ENCODE data around the gene CHL1.

CHL1 gene

GRCh38 chr3:229183-229661 is 32.7 kb downstream of the CHL1 start:
- Histone ChIP-seq H3K36me3 (ENCODE audit: insufficient read depth, low read depth, low read length) (no peaks in the 10 kb centered on the region), H3K9ac (ENCODE audit: low read depth, low read length) (no peak overlapping the region), H3K4me1 (ENCODE audit: insufficient read depth, low read length) (peaks cover 12% of the 10 kb centered on the region), H3K4me3 (ENCODE audit: low read length) (no peak overlapping the region), H3K27ac (ENCODE audit: low read length) (no peak overlapping the region), H3K27me3 (ENCODE audit: insufficient read depth, low read length) (no peaks in the 10 kb centered on the region), H3K9me3 (ENCODE audit: insufficient read depth, low read depth, low read length) (0 out of 2 replicates have a peak, but pooled peaks cover under 1% of the 10 kb centered on the region)

GRCh38 chr3:236881-237280 is 40.3 kb downstream of the CHL1 start:
- no peaks in the 10 kb centered on the region for H3K36me3 ChIP-seq (ENCODE audit: insufficient read depth, low read depth, low read length)
- no peaks in the 10 kb centered on the region for H3K27me3 ChIP-seq (ENCODE audit: insufficient read depth, low read length)
- H3K9me3 ChIP-seq (ENCODE audit: insufficient read depth, low read depth, low read length): no peaks in the 10 kb centered on the region
- no peak overlapping the region for H3K27ac ChIP-seq (ENCODE audit: low read length)
- no peak overlapping the region for H3K4me3 ChIP-seq (ENCODE audit: low read length)
- H3K9ac ChIP-seq (ENCODE audit: low read depth, low read length): no peak overlapping the region
- H3K4me1 ChIP-seq (ENCODE audit: insufficient read depth, low read length): no peaks in the 10 kb centered on the region

- H3K27me3 ChIP-seq (ENCODE audit: insufficient read depth, low read length): no peaks in the 10 kb centered on the region
- no peaks in the 10 kb centered on the region for H3K4me1 ChIP-seq (ENCODE audit: insufficient read depth, low read length)
- H3K9me3 ChIP-seq (ENCODE audit: insufficient read depth, low read depth, low read length): no peaks in the 10 kb centered on the region
- no peak overlapping the region for H3K9ac ChIP-seq (ENCODE audit: low read depth, low read length)
- no peak overlapping the region for H3K27ac ChIP-seq (ENCODE audit: low read length)
- H3K4me3 ChIP-seq (ENCODE audit: low read length): no peak overlapping the region
- no peaks in the 10 kb centered on the region for H3K36me3 ChIP-seq (ENCODE audit: insufficient read depth, low read depth, low read length)
These were observed 46.2 kb downstream of the CHL1 start for GRCh38 chr3:242602-243355.

- H3K9me3 ChIP-seq (ENCODE audit: insufficient read depth, low read depth, low read length): no peaks in the 10 kb centered on the region
- H3K36me3 ChIP-seq (ENCODE audit: insufficient read depth, low read depth, low read length): no peaks in the 10 kb centered on the region
- H3K9ac ChIP-seq (ENCODE audit: low read depth, low read length): no peak overlapping the region
- no peaks in the 10 kb centered on the region for H3K27me3 ChIP-seq (ENCODE audit: insufficient read depth, low read length)
- H3K4me1 ChIP-seq (ENCODE audit: insufficient read depth, low read length): no peaks in the 10 kb centered on the region
- no peak overlapping the region for H3K27ac ChIP-seq (ENCODE audit: low read length)
- H3K4me3 ChIP-seq (ENCODE audit: low read length): no peak overlapping the region
These were observed 46.8 kb downstream of the CHL1 start for GRCh38 chr3:243356-243725.

GRCh38 chr3:244041-244440 is 47.5 kb downstream of the CHL1 start:
- no peak overlapping the region for H3K27ac ChIP-seq (ENCODE audit: low read length)
- H3K9me3 ChIP-seq (ENCODE audit: insufficient read depth, low read depth, low read length): no peaks in the 10 kb centered on the region
- H3K36me3 ChIP-seq (ENCODE audit: insufficient read depth, low read depth, low read length): no peaks in the 10 kb centered on the region
- no peak overlapping the region for H3K4me3 ChIP-seq (ENCODE audit: low read length)
- no peak overlapping the region for H3K9ac ChIP-seq (ENCODE audit: low read depth, low read length)
- H3K27me3 ChIP-seq (ENCODE audit: insufficient read depth, low read length): no peaks in the 10 kb centered on the region
- 0 out of 2 replicates have a peak, but pooled peaks cover under 1% of the 10 kb centered on the region for H3K4me1 ChIP-seq (ENCODE audit: insufficient read depth, low read length)

GRCh38 chr3:247916-248315 is 51.4 kb downstream of the CHL1 start:
- no peak overlapping the region for H3K27ac ChIP-seq (ENCODE audit: low read length)

GRCh38 chr3:248864-249520 is 52.4 kb downstream of the CHL1 start:
- H3K9me3 ChIP-seq (ENCODE audit: insufficient read depth, low read depth, low read length): no peaks in the 10 kb centered on the region
- H3K27ac ChIP-seq (ENCODE audit: low read length): no peak overlapping the region
- no peaks in the 10 kb centered on the region for H3K27me3 ChIP-seq (ENCODE audit: insufficient read depth, low read length)
- no peaks in the 10 kb centered on the region for H3K36me3 ChIP-seq (ENCODE audit: insufficient read depth, low read depth, low read length)
- peaks cover 6% of the 10 kb centered on the region; the same call in 1 of the 2 replicates for H3K4me1 ChIP-seq (ENCODE audit: insufficient read depth, low read length)
- H3K9ac ChIP-seq (ENCODE audit: low read depth, low read length): no peak overlapping the region
- no peak overlapping the region for H3K4me3 ChIP-seq (ENCODE audit: low read length)

More at GRCh38 chr3:247916-248315, 51.4 kb downstream of the CHL1 start:
- H3K36me3 ChIP-seq (ENCODE audit: insufficient read depth, low read depth, low read length): no peaks in the 10 kb centered on the region
- H3K4me1 ChIP-seq (ENCODE audit: insufficient read depth, low read length): peaks cover 6% of the 10 kb centered on the region; the same call in 1 of the 2 replicates
- H3K4me3 ChIP-seq (ENCODE audit: low read length): no peak overlapping the region
- no peaks in the 10 kb centered on the region for H3K9me3 ChIP-seq (ENCODE audit: insufficient read depth, low read depth, low read length)
- H3K9ac ChIP-seq (ENCODE audit: low read depth, low read length): no peak overlapping the region
- no peaks in the 10 kb centered on the region for H3K27me3 ChIP-seq (ENCODE audit: insufficient read depth, low read length)

- Histone ChIP-seq H3K9ac (ENCODE audit: low read depth, low read length) (no peak overlapping the region), H3K4me1 (ENCODE audit: insufficient read depth, low read length) (peaks cover 6% of the 10 kb centered on the region; the same call in 1 of the 2 replicates), H3K9me3 (ENCODE audit: insufficient read depth, low read depth, low read length) (no peaks in the 10 kb centered on the region), H3K36me3 (ENCODE audit: insufficient read depth, low read depth, low read length) (no peaks in the 10 kb centered on the region), H3K4me3 (ENCODE audit: low read length) (no peak overlapping the region), H3K27ac (ENCODE audit: low read length) (no peak overlapping the region), H3K27me3 (ENCODE audit: insufficient read depth, low read length) (no peaks in the 10 kb centered on the region)
These were observed 53.2 kb downstream of the CHL1 start for GRCh38 chr3:249587-250262.

GRCh38 chr3:256501-256900 is 59.9 kb downstream of the CHL1 start:
- Histone ChIP-seq H3K36me3 (ENCODE audit: insufficient read depth, low read depth, low read length) (no peaks in the 10 kb centered on the region), H3K27me3 (ENCODE audit: insufficient read depth, low read length) (no peaks in the 10 kb centered on the region), H3K9me3 (ENCODE audit: insufficient read depth, low read depth, low read length) (no peaks in the 10 kb centered on the region), H3K4me3 (ENCODE audit: low read length) (no peak overlapping the region), H3K27ac (ENCODE audit: low read length) (no peak overlapping the region), H3K4me1 (ENCODE audit: insufficient read depth, low read length) (peaks cover 8% of the 10 kb centered on the region; the same call in 1 of the 2 replicates), H3K9ac (ENCODE audit: low read depth, low read length) (no peak overlapping the region)

GRCh38 chr3:257826-258225 is 61.3 kb downstream of the CHL1 start:
- Histone ChIP-seq H3K27ac (ENCODE audit: low read length) (no peak overlapping the region), H3K9me3 (ENCODE audit: insufficient read depth, low read depth, low read length) (no peaks in the 10 kb centered on the region)

DNA sequence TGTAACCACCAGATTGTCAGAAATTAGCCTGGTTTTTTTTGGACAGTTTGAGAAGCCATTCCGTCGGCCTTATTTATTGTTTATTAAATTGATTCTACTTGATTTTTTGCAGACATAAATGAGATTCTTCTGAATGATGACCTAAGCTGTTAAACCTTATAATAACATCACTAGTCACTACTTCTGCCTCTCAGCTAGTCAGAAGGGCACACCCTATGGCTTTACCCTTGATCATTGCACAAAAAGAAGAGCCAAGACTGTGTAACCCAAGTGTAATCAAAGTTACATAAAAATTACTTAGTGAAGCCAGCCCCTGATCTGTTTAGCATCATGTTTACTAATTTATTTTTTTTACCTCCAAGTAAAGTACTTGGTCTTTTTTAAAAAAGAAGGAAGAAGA is 64.3 kb downstream of the CHL1 start:
- peaks cover 4% of the 10 kb centered on the region; the same call in 1 of the 2 replicates for H3K4me1 ChIP-seq (ENCODE audit: insufficient read depth, low read length)
- H3K4me3 ChIP-seq (ENCODE audit: low read length): no peak overlapping the region
- H3K27me3 ChIP-seq (ENCODE audit: insufficient read depth, low read length): no peaks in the 10 kb centered on the region
- H3K9me3 ChIP-seq (ENCODE audit: insufficient read depth, low read depth, low read length): no peaks in the 10 kb centered on the region
- no peak overlapping the region for H3K27ac ChIP-seq (ENCODE audit: low read length)
- H3K9ac ChIP-seq (ENCODE audit: low read depth, low read length): no peak overlapping the region
- H3K36me3 ChIP-seq (ENCODE audit: insufficient read depth, low read depth, low read length): no peaks in the 10 kb centered on the region

More at GRCh38 chr3:257826-258225, 61.3 kb downstream of the CHL1 start:
- Histone ChIP-seq H3K4me1 (ENCODE audit: insufficient read depth, low read length) (peaks cover 8% of the 10 kb centered on the region; the same call in 1 of the 2 replicates), H3K36me3 (ENCODE audit: insufficient read depth, low read depth, low read length) (no peaks in the 10 kb centered on the region), H3K9ac (ENCODE audit: low read depth, low read length) (no peak overlapping the region), H3K4me3 (ENCODE audit: low read length) (no peak overlapping the region), H3K27me3 (ENCODE audit: insufficient read depth, low read length) (no peaks in the 10 kb centered on the region)

Measured in iPS-20b (cell line).